GM12878 (cell line): Measurements from ENCODE around the gene CCDC8. TPM values are rescaled to one million over a fixed set of nuclear protein-coding genes. Genes with fewer than 3 reads are reported as not detected.

Source experiments
- ATAC-seq: fragments of 200-7000 bp; cut with Tn5 transposase; 3 replicates; pipeline ENCODE4 v1.9.1; 2020; ENCODE audit warnings: mild to moderate bottlenecking, moderate library complexity
- BruUV-seq: library from RNA; stranded (reverse); fragments of 400-500 nt; replicated peaks from 2 replicates; lab custom pipeline; 2021; lab: Mats Ljungman, UMichigan
- CTCF ChIA-PET: fragments of 300-600 bp; sonication (Branson Sonifier 250); formaldehyde crosslinking; extraction: SDS; loops from one replicate; lab custom pipeline; 2021; ENCODE audit warnings: inconsistent platforms; lab: Yijun Ruan, JAX
- POLR2A ChIA-PET: fragments of 350-600 bp; formaldehyde crosslinking; extraction: SDS; loops from one replicate; lab custom pipeline; 2021; ENCODE audit warnings: inconsistent platforms; lab: Charles Lee
- RAD21 ChIA-PET: fragments of 300-600 bp; sonication (Branson Sonifier 250); formaldehyde crosslinking; loops from one replicate; lab custom pipeline; 2023; ENCODE audit warnings: antibody characterized with exemption; ENCODE audit not compliant: unreplicated experiment; lab: Charles Lee
- SMC1A ChIA-PET: fragments of 300-600 bp; sonication (Branson Sonifier 250); formaldehyde crosslinking; loops from one replicate; lab custom pipeline; 2023; ENCODE audit not compliant: unreplicated experiment, uncharacterized antibody; lab: Charles Lee
- DNase-seq: peaks from one replicate; pipeline ENCODE4 v3.0.0-alpha.2; 2011; ENCODE audit warnings: low read depth, low spot score
- FAIRE-seq: peaks from 3 replicates; lab custom pipeline; 2011; peaks lifted over from hg19 to GRCh38; lab: Jason Lieb, UNC
- H2AFZ ChIP-seq: 2 replicates; pipeline ENCODE4 v1.6.0; 2011; ENCODE audit warnings: low read depth, low read length, control low read depth; ENCODE audit not compliant: control insufficient read depth
- H3K27ac ChIP-seq: 2 replicates; pipeline ENCODE4 v1.5.1; 2011; ENCODE audit warnings: control low read depth; ENCODE audit not compliant: control insufficient read depth, insufficient read depth
- H3K27me3 ChIP-seq, 2 experiments: replicated peaks in 1 of 2; 2 replicates each; pipeline versions ENCODE4 v1.6.0 to v1.6.1; 2011; ENCODE audit warnings: low read length in 1 of 2; ENCODE audit not compliant: control insufficient read depth in 2 of 2, insufficient read depth in 2 of 2
- H3K36me3 ChIP-seq, 2 experiments: 2 replicates each; pipeline ENCODE4 v1.5.1; 2011; ENCODE audit warnings: low read length in 1 of 2; ENCODE audit not compliant: control insufficient read depth in 2 of 2, insufficient read depth in 2 of 2
- H3K4me1 ChIP-seq: 2 replicates; pipeline ENCODE4 v1.6.1; 2011; ENCODE audit warnings: mild to moderate bottlenecking, low read length, moderate library complexity, mixed read lengths; ENCODE audit not compliant: control insufficient read depth, insufficient read depth
- H3K4me2 ChIP-seq: 2 replicates; pipeline ENCODE4 v1.6.0; 2011; ENCODE audit warnings: control low read depth; ENCODE audit not compliant: control insufficient read depth, insufficient read depth
- H3K4me3 ChIP-seq: fragments of 200-600 bp; sonication (generic); 2 replicates; pipeline ENCODE4 v1.5.1; 2016
- H3K79me2 ChIP-seq: 2 replicates; pipeline ENCODE4 v1.6.0; 2011; ENCODE audit warnings: low read length; ENCODE audit not compliant: control insufficient read depth, insufficient read depth
- H3K9ac ChIP-seq: 2 replicates; pipeline ENCODE4 v1.8.0; 2011; ENCODE audit warnings: low read length, control low read depth, mixed read lengths; ENCODE audit not compliant: control insufficient read depth, insufficient read depth
- H3K9me3 ChIP-seq: replicated peaks from 3 replicates; pipeline ENCODE4 v1.5.1; 2011; ENCODE audit warnings: mild to moderate bottlenecking, low read length; ENCODE audit not compliant: control insufficient read depth, insufficient read depth
- H4K20me1 ChIP-seq: 2 replicates; pipeline ENCODE4 v1.6.0; 2011; ENCODE audit not compliant: control insufficient read depth, insufficient read depth
- BHLHE40 ChIP-seq, 2 experiments: fragments of 450-650 bp in 1 of 2; IDR thresholded peaks; 2 replicates each; pipeline ENCODE4 v1.6.1; 2011 to 2017; ENCODE audit warnings: low read depth in 2 of 2, borderline replicate concordance in 1 of 2, improper control_type of control experiment in 1 of 2, low read length in 1 of 2, mild to moderate bottlenecking in 1 of 2
- CREB1 ChIP-seq: IDR thresholded peaks from 2 replicates; pipeline ENCODE4 v1.6.1; 2012; ENCODE audit warnings: low read depth, mild to moderate bottlenecking, inconsistent platforms
- CREM ChIP-seq: IDR thresholded peaks from 2 replicates; pipeline ENCODE4 v1.6.1; 2014; ENCODE audit warnings: antibody characterized with exemption, low read depth
- RUNX3 ChIP-seq: IDR thresholded peaks from 2 replicates; pipeline ENCODE4 v1.6.1; 2012; ENCODE audit warnings: low read length, inconsistent platforms
- TARDBP ChIP-seq: IDR thresholded peaks from 2 replicates; pipeline ENCODE4 v1.6.1; 2016; ENCODE audit warnings: borderline replicate concordance
- ZBTB11 ChIP-seq: fragments of 450-650 bp; formaldehyde crosslinking; IDR thresholded peaks from 2 replicates; pipeline ENCODE4 v1.5.0; 2022; ENCODE audit warnings: mild to moderate bottlenecking, missing genetic modification characterization
- WGBS: methylation state at CpG from one replicate; pipeline ENCODE4 v1.1.6; 2016; ENCODE audit warnings: low lambda C conversion rate; ENCODE audit not compliant: insufficient replicate concordance, insufficient coverage; ENCODE audit errors: missing lambda C conversion rate; 5-methylcytosine and 5-hydroxymethylcytosine counted together
- in situ Hi-C: fragments of 300-500 bp; cut with MboI; formaldehyde crosslinking; loops from 9 replicates; pipeline ENCODE4 v1.14.3; 2018; ENCODE audit warnings: mixed read lengths
- intact Hi-C: fragments of 100-400 bp; cut with micrococcal nuclease; formaldehyde crosslinking; loops from one replicate; pipeline ENCODE4 v1.14.2; 2022; ENCODE audit not compliant: unreplicated experiment
- polyA plus RNA-seq, 11 experiments: library from polyadenylated mRNA; depleted of rRNA in 4 of 11; unstranded in 6 of 11; stranded (reverse) in 5 of 11; fragments of >200 nt; fragmentation: Nextera tagmentation in 4 of 11; fragmentation: Illumina TruSeq in 1 of 11; extraction: Ambion mirVana in 4 of 11; extraction: Trizol in 1 of 11; gene quantifications; 1 replicate in 1 of 11; 2 replicates in 10 of 11; pipeline versions ENCODE4 v1.2.1 to v1.2.3, GENCODE V29; 2011 to 2016; ENCODE audit warnings: inconsistent platforms in 2 of 11, missing spikeins in 2 of 11, low read depth in 1 of 11
- total RNA-seq, 4 experiments: library from RNA; depleted of rRNA in 3 of 4; stranded (reverse); fragments of >200 nt in 3 of 4; fragmentation: Illumina TruSeq in 1 of 4; extraction: Trizol in 1 of 4; gene quantifications; 2 replicates each; pipeline versions ENCODE4 v1.2.1 to v1.2.3, GENCODE V29; 2013 to 2021

CCDC8 gene
- total and polyA plus RNA-seq, 10 of the 15 experiments (the other 5 are each of a cell fraction or from before 2014, with no cell fraction given) = under 0.01 to 0.15 (median 0.05) TPM; not detected in 5

- TF ChIP-seq BHLHE40 (IDR thresholded peaks at IDR 0.05; ENCODE audit: borderline replicate concordance in 1 of 2, low read depth in 2 of 2, low read length in 1 of 2) = no peak
Observed at GRCh38 chr19:46429999-46430398, 16.6 kb upstream of the CCDC8 start (continued).

GRCh38 chr19:46428239-46429135 lies 15.1 kb upstream of the CCDC8 start, which contains the start of gene PNMA8C:
PNMA8C (minus strand) TSS chr19:46428936; CDS start chr19:46428359, 577 bp downstream.
- Histone ChIP-seq H3K27ac (no peak within 1 kb of the TSS), H3K4me1 (no peaks in the 10 kb centered on the region), H3K27me3 (peaks cover 0 to 5% of the 10 kb centered on the region in 2 experiments; a peak in 2 of 4 replicates), H3K4me2 (peak within 1 kb of the TSS; percentile 56; the same call in 1 of the 2 replicates), H3K79me2 (no peaks in the 10 kb centered on the region), H4K20me1 (no peaks in the 10 kb centered on the region), H3K9ac (no peak within 1 kb of the TSS), H3K36me3 (no peaks in the 10 kb centered on the region), H2AFZ (no peak within 1 kb of the TSS), H3K4me3 (no peak within 1 kb of the TSS)
- intact Hi-C loops = no loop called here
- in situ Hi-C loops = no loop called here
- SMC1A ChIA-PET = no interaction called here
- FAIRE-seq (no peak), DNase-seq (no peak), ATAC-seq (peak; percentile 33; the same call in 1 of the 3 replicates)
- BruUV-seq = no TSS peak
- WGBS = 24% methylated on average over 52 of the region's 52 CpGs
- RAD21 ChIA-PET = no interaction called here
- CTCF ChIA-PET = no interaction called here
- POLR2A ChIA-PET = no interaction called here
- TF ChIP-seq ZBTB11 (CRISPR knock-in tag) = no peak
- TF ChIP-seq RUNX3 = 0 out of 2 replicates have a peak, but pooled peaks have one; percentile 18
- peak; percentile 51; the same call in 1 of the 2 replicates for TF ChIP-seq CREB1
- TF ChIP-seq TARDBP = no peak
- peak; percentile 45; the same call in 1 of the 2 replicates for TF ChIP-seq CREM
- TF ChIP-seq, all 136 proteins: peak for 3
- no peaks in the 10 kb centered on the region for H3K9me3 ChIP-seq
